NCI-H2227 treated with DMSO at 0.1 percent for 48 hours (cell line): ENCODE measurements around the gene HNRNPUL1.
"Not testable (repeated sequence)": the region's sequence is repeated elsewhere in the genome, so short reads cannot be mapped to it uniquely, and the experiment has no call there.

Source experiments
- DNase-seq: peaks from one replicate; lab custom pipeline; 2025; lab: John Stamatoyannopoulos, UW

Gene HNRNPUL1

GRCh38 chr19:41325947-41326706, 62.0 kb downstream of the HNRNPUL1 start:
- no peak for DNase-seq

GRCh38 chr19:41327076-41327575, 63.0 kb downstream of the HNRNPUL1 start:
- DNase-seq: no peak

- DNase-seq: no peak
Observed at GRCh38 chr19:41327576-41328156, 63.5 kb downstream of the HNRNPUL1 start.

GRCh38 chr19:41328157-41328841, 64.1 kb downstream of the HNRNPUL1 start:
- DNase-seq: no peak

- no peak for DNase-seq
Observed at GRCh38 chr19:41328842-41329225, 64.7 kb downstream of the HNRNPUL1 start.

GRCh38 chr19:41330481-41330880, 66.3 kb downstream of the HNRNPUL1 start:
- no peak for DNase-seq

GRCh38 chr19:41330946-41331678, 66.9 kb downstream of the HNRNPUL1 start:
- no peak for DNase-seq

GRCh38 chr19:41332000-41332399, 67.8 kb downstream of the HNRNPUL1 start:
- DNase-seq: no peak

- DNase-seq: no peak
Observed at GRCh38 chr19:41332468-41332867, 68.3 kb downstream of the HNRNPUL1 start.

- DNase-seq: no peak
Observed at GRCh38 chr19:41334793-41335192, 70.6 kb downstream of the HNRNPUL1 start.

GRCh38 chr19:41335467-41335866, 71.3 kb downstream of the HNRNPUL1 start:
- DNase-seq: no peak

GRCh38 chr19:41339936-41340335, 75.8 kb downstream of the HNRNPUL1 start:
- no peak for DNase-seq

- no peak for DNase-seq
Observed at GRCh38 chr19:41341669-41342490, 77.7 kb downstream of the HNRNPUL1 start.

- DNase-seq: no peak
Observed at GRCh38 chr19:41344162-41344561, 80.0 kb downstream of the HNRNPUL1 start.

- not testable (repeated sequence) for DNase-seq
Observed at GRCh38 chr19:41346916-41347315, 82.7 kb downstream of the HNRNPUL1 start.

- DNase-seq: no peak
Observed at GRCh38 chr19:41350735-41351338, 86.7 kb downstream of the HNRNPUL1 start.

GRCh38 chr19:41351339-41352245, 87.4 kb downstream of the HNRNPUL1 start:
- DNase-seq: no peak

- no peak for DNase-seq
Observed at GRCh38 chr19:41352279-41352608, 88.1 kb downstream of the HNRNPUL1 start.

- no peak for DNase-seq
Observed at GRCh38 chr19:41352609-41353465, 88.7 kb downstream of the HNRNPUL1 start.
